Caco-2 (cell line): ENCODE results near the gene THEM5. TPM values are rescaled to one million over a fixed set of nuclear protein-coding genes. Genes with fewer than 3 reads are reported as not detected.
"Not testable (repeated sequence)": the region's sequence is repeated elsewhere in the genome, so short reads cannot be mapped to it uniquely, and the experiment has no call there.

ENCODE experiments used
- BruUV-seq: library from RNA; stranded (reverse); fragments of 400-500 nt; replicated peaks from 2 replicates; lab custom pipeline; 2021; lab: Mats Ljungman, UMichigan
- CTCF ChIA-PET: fragments of 300-600 bp; sonication (Branson Sonifier 250); formaldehyde crosslinking; loops from one replicate; lab custom pipeline; 2022; ENCODE audit warnings: antibody characterized with exemption; lab: Charles Lee
- POLR2A ChIA-PET: fragments of 300-600 bp; sonication (Branson Sonifier 250); formaldehyde crosslinking; loops from one replicate; lab custom pipeline; 2022; ENCODE audit warnings: antibody characterized with exemption; lab: Charles Lee
- DNase-seq, 2 experiments: peaks; one replicate each; pipeline versions ENCODE4 v3.0.0 to v3.0.0-alpha.2; 2020 to 2022
- H3K27me3 ChIP-seq: replicated peaks from 2 replicates; pipeline ENCODE4 v1.6.0; 2011; ENCODE audit warnings: low read length; ENCODE audit not compliant: control insufficient read depth, insufficient read depth
- H3K36me3 ChIP-seq: 2 replicates; pipeline ENCODE4 v1.5.1; 2011; ENCODE audit warnings: low read length; ENCODE audit not compliant: control insufficient read depth, insufficient read depth
- H3K4me1 ChIP-seq: fragments of 250-450 bp; sonication (Bioruptor Pico); 2 replicates; pipeline ENCODE4 v1.5.1; 2020; ENCODE audit warnings: mild to moderate bottlenecking
- H3K4me3 ChIP-seq: 2 replicates; pipeline ENCODE4 v1.5.1; 2011; ENCODE audit warnings: low read depth, mild to moderate bottlenecking, control low read depth, low read length
- H3K9me3 ChIP-seq: fragments of 250-450 bp; sonication (Bioruptor Pico); 2 replicates; pipeline ENCODE4 v1.5.1; 2020; ENCODE audit warnings: mild to moderate bottlenecking, moderate library complexity
- H3K27ac Mint-ChIP-seq: one replicate; pipeline ENCODE4 v1.8.0; 2022; ENCODE audit warnings: mixed read lengths; ENCODE audit not compliant: unreplicated experiment
- H3K27me3 Mint-ChIP-seq: one replicate; pipeline ENCODE4 v1.8.0; 2022; ENCODE audit warnings: mixed read lengths; ENCODE audit not compliant: insufficient read depth, unreplicated experiment
- H3K36me3 Mint-ChIP-seq: one replicate; pipeline ENCODE4 v1.8.0; 2022; ENCODE audit warnings: mild to moderate bottlenecking, mixed read lengths; ENCODE audit not compliant: insufficient read depth, unreplicated experiment
- H3K4me1 Mint-ChIP-seq: one replicate; pipeline ENCODE4 v1.8.0; 2022; ENCODE audit warnings: low read depth, mixed read lengths; ENCODE audit not compliant: unreplicated experiment
- H3K4me3 Mint-ChIP-seq: one replicate; pipeline ENCODE4 v1.8.0; 2022; ENCODE audit warnings: mild to moderate bottlenecking, moderate library complexity, mixed read lengths; ENCODE audit not compliant: unreplicated experiment
- H3K9me3 Mint-ChIP-seq: one replicate; pipeline ENCODE4 v1.8.0; 2022; ENCODE audit warnings: mixed read lengths; ENCODE audit not compliant: unreplicated experiment
- CTCF ChIP-seq, 2 experiments: fragments of 200-600 bp in 1 of 2; IDR thresholded peaks; 1 replicate in 1 of 2; 2 replicates in 1 of 2; pipeline versions ENCODE4 v1.5.1 to v1.8.0; 2011 to 2022; ENCODE audit warnings: antibody characterized with exemption in 1 of 2, control low read depth in 1 of 2, inconsistent platforms in 1 of 2, low read depth in 1 of 2, low read length in 1 of 2, mild to moderate bottlenecking in 1 of 2, moderate library complexity in 1 of 2; ENCODE audit not compliant: insufficient read depth in 1 of 2, severe bottlenecking in 1 of 2, unreplicated experiment in 1 of 2
- intact Hi-C: fragments of 100-400 bp; cut with micrococcal nuclease; formaldehyde crosslinking; loops from one replicate; pipeline ENCODE4 v1.10.0; 2022; ENCODE audit not compliant: unreplicated experiment
- total RNA-seq: library from RNA; stranded (reverse); gene quantifications from 2 replicates; pipeline ENCODE4 v1.2.3, GENCODE V29; 2022

THEM5 gene
- total RNA-seq, 1 experiment from 2014 or later, result not detected

- Mint-ChIP-seq H3K27ac (no peak overlapping the region), H3K27me3 (no peaks in the 10 kb centered on the region), H3K36me3 (peaks cover 7% of the 10 kb centered on the region), H3K9me3 (no peaks in the 10 kb centered on the region), H3K4me1 (peaks cover 6% of the 10 kb centered on the region), H3K4me3 (no peak overlapping the region)
- DNase-seq, result no peak
- H3K36me3 ChIP-seq, result no peaks in the 10 kb centered on the region
- no TSS peak for BruUV-seq
- no peak for TF ChIP-seq CTCF (IDR thresholded peaks at IDR 0.05; ENCODE audit: insufficient read depth in 1 of 2, low read depth in 1 of 2, low read length in 1 of 2, severe bottlenecking in 1 of 2, unreplicated experiment in 1 of 2)
- CTCF ChIA-PET, result no interaction called here
- H3K9me3 ChIP-seq, result peaks cover 3% of the 10 kb centered on the region; the same call in 1 of the 2 replicates
- intact Hi-C loops, result loop anchor here (10.0 kb wide), 1 partner anchor 48 kb away; no protein-coding TSS in a partner anchor
- no peak overlapping the region for H3K4me3 ChIP-seq
- POLR2A ChIA-PET, result no interaction called here
- H3K27me3 ChIP-seq, result no peaks in the 10 kb centered on the region
- H3K4me1 ChIP-seq, result no peaks in the 10 kb centered on the region
Measured at GRCh38 chr1:151887028-151887427, 33.5 kb upstream of the THEM5 start.

GRCh38 chr1:151885479-151885878 is 32.0 kb upstream of the THEM5 start:
- CTCF ChIA-PET, result no interaction called here
- TF ChIP-seq CTCF (IDR thresholded peaks at IDR 0.05; ENCODE audit: insufficient read depth in 1 of 2, low read depth in 1 of 2, low read length in 1 of 2, severe bottlenecking in 1 of 2, unreplicated experiment in 1 of 2), result no peak
- H3K4me1 ChIP-seq, result no peaks in the 10 kb centered on the region
- H3K27ac Mint-ChIP-seq, result no peak overlapping the region
- intact Hi-C loops, result loop anchor here (10.0 kb wide), 1 partner anchor 49 kb away; no protein-coding TSS in a partner anchor
- no peaks in the 10 kb centered on the region for H3K9me3 Mint-ChIP-seq
- no TSS peak for BruUV-seq
- H3K27me3 ChIP-seq, result no peaks in the 10 kb centered on the region
- H3K4me3 ChIP-seq, result no peak overlapping the region
- no peaks in the 10 kb centered on the region for H3K36me3 ChIP-seq
- POLR2A ChIA-PET, result no interaction called here
- H3K4me1 Mint-ChIP-seq, result peaks cover 6% of the 10 kb centered on the region
- peaks cover 3% of the 10 kb centered on the region; the same call in 1 of the 2 replicates for H3K9me3 ChIP-seq
- peaks cover 2% of the 10 kb centered on the region for H3K27me3 Mint-ChIP-seq
- no peak for DNase-seq
- H3K36me3 Mint-ChIP-seq, result peaks cover 7% of the 10 kb centered on the region
- no peak overlapping the region for H3K4me3 Mint-ChIP-seq

GRCh38 chr1:151884879-151885278 is 31.4 kb upstream of the THEM5 start:
- BruUV-seq, H3K4me1 Mint-ChIP-seq, CTCF ChIA-PET, H3K4me3 Mint-ChIP-seq, H3K36me3 Mint-ChIP-seq, POLR2A ChIA-PET, H3K4me1 ChIP-seq, DNase-seq, H3K9me3 Mint-ChIP-seq, H3K9me3 ChIP-seq, H3K27me3 Mint-ChIP-seq, H3K4me3 ChIP-seq, H3K36me3 ChIP-seq, H3K27ac Mint-ChIP-seq, H3K27me3 ChIP-seq: not testable (repeated sequence)
- intact Hi-C loops, result loop anchor here (10.0 kb wide), 1 partner anchor 50 kb away; no protein-coding TSS in a partner anchor

- H3K27ac Mint-ChIP-seq, H3K9me3 ChIP-seq, DNase-seq, H3K27me3 ChIP-seq, H3K4me3 Mint-ChIP-seq, H3K4me1 ChIP-seq, H3K4me3 ChIP-seq, H3K36me3 ChIP-seq, H3K27me3 Mint-ChIP-seq, H3K9me3 Mint-ChIP-seq, CTCF ChIA-PET, H3K4me1 Mint-ChIP-seq, H3K36me3 Mint-ChIP-seq, BruUV-seq: not testable (repeated sequence)
- POLR2A ChIA-PET, result interaction anchor here (0.6 kb wide), 1 partner anchor 26 kb away, joined by 3 read pairs; no protein-coding TSS in a partner anchor
- intact Hi-C loops, result loop anchor here (10.0 kb wide), 1 partner anchor 50 kb away; no protein-coding TSS in a partner anchor
Measured at GRCh38 chr1:151884445-151884844, 30.9 kb upstream of the THEM5 start.

- POLR2A ChIA-PET, result interaction anchor here (0.6 kb wide), 1 partner anchor 26 kb away, joined by 3 read pairs; no protein-coding TSS in a partner anchor
- H3K4me3 ChIP-seq, H3K9me3 ChIP-seq, CTCF ChIA-PET, H3K27me3 Mint-ChIP-seq, H3K36me3 ChIP-seq, H3K9me3 Mint-ChIP-seq, H3K4me1 ChIP-seq, BruUV-seq, DNase-seq, H3K36me3 Mint-ChIP-seq, H3K4me1 Mint-ChIP-seq, H3K27me3 ChIP-seq, H3K4me3 Mint-ChIP-seq, H3K27ac Mint-ChIP-seq: not testable (repeated sequence)
- intact Hi-C loops, result loop anchor here (10.0 kb wide), 1 partner anchor 51 kb away; no protein-coding TSS in a partner anchor
Measured at GRCh38 chr1:151883898-151884297, 30.4 kb upstream of the THEM5 start.
